ENCODE results near the gene PDIA2. TPM values are rescaled to one million over a fixed set of nuclear protein-coding genes. Genes with fewer than 3 reads are reported as not detected.
"Not testable (repeated sequence)": the region's sequence is repeated elsewhere in the genome, so short reads cannot be mapped to it uniquely, and the experiment has no call there.

The PDIA2 gene, protein sequence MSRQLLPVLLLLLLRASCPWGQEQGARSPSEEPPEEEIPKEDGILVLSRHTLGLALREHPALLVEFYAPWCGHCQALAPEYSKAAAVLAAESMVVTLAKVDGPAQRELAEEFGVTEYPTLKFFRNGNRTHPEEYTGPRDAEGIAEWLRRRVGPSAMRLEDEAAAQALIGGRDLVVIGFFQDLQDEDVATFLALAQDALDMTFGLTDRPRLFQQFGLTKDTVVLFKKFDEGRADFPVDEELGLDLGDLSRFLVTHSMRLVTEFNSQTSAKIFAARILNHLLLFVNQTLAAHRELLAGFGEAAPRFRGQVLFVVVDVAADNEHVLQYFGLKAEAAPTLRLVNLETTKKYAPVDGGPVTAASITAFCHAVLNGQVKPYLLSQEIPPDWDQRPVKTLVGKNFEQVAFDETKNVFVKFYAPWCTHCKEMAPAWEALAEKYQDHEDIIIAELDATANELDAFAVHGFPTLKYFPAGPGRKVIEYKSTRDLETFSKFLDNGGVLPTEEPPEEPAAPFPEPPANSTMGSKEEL
- 2.2 TPM for total RNA-seq
- long read RNA-seq, result 0 reads

DNA sequence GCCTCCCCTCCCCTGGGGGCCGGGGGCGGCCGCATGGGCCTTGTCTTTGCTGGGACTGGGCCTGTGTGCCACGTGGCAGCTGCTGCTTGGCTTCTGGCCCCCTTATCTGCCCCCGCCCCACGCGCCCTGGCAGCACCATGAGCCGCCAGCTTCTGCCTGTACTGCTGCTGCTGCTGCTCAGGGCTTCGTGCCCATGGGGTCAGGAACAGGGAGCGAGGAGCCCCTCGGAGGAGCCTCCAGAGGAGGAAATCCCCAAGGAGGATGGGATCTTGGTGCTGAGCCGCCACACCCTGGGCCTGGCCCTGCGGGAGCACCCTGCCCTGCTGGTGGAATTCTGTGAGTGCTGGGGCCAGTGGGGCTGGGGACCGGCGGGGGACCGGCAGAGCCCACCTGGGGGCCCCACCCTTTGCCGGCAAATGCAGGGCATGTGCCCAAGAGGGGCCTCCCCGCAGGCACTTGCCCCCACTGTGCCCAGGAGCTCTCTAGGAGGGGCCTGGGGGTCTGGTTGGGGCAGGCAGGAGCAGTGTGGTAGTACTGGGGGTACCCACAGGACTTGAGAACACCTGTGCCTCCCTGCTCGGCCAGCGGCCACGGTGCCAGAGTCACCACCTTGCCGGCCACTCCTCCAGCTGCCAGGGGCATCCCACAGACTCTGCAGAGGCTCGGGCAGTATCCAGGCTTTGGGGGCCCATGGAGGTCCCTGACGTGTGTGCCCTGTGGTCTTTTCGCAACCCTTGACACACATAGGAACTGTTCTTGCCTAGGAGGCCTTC, at the start of gene PDIA2:
TSS of gene PDIA2 (plus strand) at position 132 of the 773 bp plus-strand sequence. CDS start at position 138, 6 bp downstream.
- no peak for DNase-seq (ENCODE audit: low spot score)

DNA sequence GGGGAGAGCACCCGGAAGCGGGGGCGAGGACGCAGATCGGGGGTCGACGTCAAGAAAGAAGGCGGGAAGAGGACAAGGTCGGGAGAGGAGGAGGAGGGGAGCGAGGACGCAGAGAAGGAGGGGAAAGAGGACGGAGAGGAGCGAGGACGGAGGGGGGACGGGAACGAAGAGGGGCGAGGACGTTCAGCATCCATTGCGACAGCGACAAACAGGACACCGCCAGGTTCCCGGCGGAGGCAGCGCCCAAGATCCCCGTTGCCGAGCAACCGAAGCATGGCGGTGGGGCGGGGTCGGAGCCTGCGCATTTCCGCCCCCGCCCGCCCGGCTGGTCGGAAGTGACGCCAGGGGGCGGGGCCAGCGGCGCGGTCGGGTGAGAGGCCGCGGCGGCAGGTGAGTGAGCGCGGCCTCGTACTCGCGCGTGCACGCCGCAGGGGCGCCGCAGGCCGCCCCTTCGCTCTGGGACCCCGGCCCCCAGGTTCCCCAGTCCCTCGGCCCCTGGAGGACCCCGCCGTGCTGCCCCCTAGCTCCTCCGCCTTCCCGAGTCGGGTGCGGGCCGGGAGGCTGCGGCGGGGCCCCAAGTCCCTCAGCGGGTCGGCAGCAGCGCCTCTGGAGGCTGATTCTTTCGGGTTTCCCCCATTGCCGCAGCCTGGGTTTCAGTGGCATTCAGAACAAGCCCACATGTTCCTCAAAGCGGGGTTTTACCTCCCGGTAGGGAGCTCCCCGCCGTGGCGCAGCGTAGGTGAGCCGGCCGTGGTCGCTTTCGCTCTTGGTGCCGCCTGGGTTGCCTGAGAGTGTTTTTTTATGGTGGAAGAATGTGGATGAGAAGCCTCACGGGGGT, 48.3 kb upstream of the PDIA2 start, which contains the start of gene FAM234A:
TSS of gene FAM234A (plus strand) at position 354 of the 838 bp plus-strand sequence. CDS start 19,593 bp downstream, outside the sequence.
- peak; percentile 98 for DNase-seq (ENCODE audit: low spot score)

DNA sequence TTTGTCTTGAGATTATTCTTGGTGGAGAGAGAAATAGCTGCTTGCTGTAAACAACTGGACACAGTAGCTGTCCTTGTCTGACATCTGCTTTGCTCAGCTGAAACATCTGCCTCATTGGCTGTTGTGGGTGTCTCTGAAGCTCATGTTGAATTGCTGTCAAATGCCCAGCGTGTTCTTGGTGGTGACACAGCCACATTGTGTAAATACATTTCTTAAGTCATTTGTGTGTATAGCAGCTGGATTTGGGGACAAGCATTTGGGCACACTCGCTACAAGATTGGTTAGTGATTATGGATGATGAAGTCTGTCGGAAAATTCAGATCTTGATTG, 43.1 kb upstream of the PDIA2 start:
- DNase-seq (ENCODE audit: low spot score), result no peak

DNA sequence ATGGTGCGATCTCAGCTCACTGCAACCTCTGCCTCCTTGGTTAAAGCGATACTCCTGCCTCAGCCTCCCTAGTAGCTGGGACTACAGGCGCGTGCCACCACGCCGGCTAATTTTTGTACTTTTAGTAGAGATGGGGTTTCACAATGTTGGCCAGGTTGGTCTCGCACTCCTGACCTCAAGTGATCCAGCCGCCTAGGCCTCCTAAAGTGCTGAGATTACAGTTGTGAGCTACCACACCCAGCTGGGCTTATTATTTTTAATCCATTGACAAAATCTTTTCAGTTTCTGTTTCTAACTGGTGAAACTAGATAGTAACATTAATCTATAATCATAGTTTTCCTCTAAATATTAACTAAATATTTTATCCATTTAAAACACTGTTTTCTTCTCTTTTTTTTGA, 42.4 kb upstream of the PDIA2 start:
- DNase-seq (ENCODE audit: low spot score), result no peak

DNA sequence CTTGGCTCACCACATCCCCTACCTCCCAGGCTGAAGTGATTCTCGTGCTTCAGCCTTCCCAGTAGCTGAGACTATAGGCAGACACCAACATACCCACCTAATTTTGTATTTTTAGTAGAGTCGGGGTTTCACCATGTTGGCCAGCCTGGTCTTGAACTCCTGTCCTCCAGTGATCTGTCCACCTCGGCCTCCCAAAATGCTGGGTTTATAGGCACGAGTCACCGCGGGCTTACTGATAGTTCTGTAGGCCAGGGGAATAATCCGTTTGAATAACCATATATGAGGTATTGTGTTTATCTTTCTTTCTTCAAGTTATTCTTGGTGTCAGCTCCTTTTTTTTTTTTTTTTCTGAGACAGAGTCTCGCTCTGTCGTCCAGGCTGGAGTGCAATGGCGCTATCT, 40.7 kb upstream of the PDIA2 start:
- no peak for DNase-seq (ENCODE audit: low spot score)

DNA sequence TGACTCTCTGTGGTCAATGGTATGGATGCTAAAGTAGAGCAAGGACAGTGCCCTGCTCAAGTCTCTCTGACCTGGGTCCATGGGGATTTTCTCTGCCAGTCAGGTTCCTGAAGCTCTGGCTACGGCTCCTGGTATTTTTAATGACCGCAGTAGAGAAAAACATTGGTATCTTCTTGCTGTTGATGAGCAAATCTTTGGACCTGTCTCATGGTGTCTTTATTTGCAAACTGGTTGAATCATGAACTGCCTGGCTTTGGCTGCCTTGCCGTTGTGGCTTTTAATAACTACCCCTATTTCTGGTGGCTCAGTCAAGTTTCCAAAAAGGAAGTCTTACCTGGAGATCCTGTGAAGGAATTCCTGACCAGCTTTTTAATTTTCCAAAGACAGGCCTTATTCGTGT, 39.6 kb upstream of the PDIA2 start:
- DNase-seq (ENCODE audit: low spot score), result no peak

DNA sequence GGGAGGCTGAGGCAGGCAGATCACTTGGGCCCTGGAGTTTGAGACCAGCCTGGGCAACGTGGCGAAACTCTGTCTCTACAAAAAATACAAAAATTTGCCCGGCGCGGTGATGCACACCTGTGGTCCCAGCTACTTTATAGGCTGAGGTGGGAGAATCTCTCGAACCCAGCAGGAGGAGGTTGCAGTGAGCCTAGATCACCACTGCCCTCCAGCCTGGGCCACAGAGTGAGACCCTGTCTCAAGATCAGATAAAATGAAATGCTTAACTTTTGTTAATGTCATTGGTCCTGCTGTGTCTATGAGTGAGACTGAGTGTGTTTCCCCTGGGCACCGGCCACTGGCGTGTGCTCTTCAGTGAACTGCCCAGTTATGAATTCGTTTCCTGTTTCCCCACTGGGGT, 37.9 kb upstream of the PDIA2 start:
- no peak for DNase-seq (ENCODE audit: low spot score)

DNA sequence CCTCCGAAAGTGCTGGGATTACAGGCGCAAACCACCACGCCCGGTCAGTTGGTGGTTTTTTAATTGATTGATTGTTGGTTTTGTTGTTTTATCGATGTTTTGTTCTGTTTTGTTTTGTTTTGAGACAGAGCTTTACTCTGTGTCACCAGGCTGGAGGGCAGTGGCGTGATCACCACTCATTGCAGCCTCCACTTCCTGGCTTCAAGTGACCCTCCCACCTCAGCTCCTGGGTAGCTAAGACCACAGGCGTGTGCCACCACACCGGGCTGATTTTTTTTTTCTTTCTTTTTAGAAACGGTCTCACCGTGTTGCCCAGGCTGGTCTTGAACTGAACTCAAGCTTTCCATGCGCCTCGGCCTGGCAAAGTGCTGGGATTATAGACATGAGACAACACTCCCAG, 35.9 kb upstream of the PDIA2 start:
- DNase-seq (ENCODE audit: low spot score), result no peak

DNA sequence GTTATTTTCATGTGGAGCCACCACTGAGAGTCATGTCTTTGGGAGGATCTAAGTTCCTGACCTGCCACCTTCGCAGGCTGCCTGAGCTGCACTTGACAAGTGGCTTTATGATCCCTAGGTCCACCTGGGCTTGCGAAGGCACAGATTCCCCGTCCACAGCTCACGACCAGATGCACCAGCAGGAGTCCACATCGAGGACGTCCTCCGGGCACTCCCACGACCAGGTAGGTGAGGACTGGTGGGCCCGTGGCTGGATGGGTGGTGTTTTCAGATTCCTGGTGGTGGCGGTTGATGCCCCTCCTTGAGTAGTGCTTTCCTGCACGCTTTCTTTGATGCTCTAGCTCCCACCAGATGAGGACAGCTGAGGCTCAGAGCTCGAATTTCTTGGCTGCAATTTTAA, 33.5 kb upstream of the PDIA2 start:
- DNase-seq (ENCODE audit: low spot score), result no peak

DNA sequence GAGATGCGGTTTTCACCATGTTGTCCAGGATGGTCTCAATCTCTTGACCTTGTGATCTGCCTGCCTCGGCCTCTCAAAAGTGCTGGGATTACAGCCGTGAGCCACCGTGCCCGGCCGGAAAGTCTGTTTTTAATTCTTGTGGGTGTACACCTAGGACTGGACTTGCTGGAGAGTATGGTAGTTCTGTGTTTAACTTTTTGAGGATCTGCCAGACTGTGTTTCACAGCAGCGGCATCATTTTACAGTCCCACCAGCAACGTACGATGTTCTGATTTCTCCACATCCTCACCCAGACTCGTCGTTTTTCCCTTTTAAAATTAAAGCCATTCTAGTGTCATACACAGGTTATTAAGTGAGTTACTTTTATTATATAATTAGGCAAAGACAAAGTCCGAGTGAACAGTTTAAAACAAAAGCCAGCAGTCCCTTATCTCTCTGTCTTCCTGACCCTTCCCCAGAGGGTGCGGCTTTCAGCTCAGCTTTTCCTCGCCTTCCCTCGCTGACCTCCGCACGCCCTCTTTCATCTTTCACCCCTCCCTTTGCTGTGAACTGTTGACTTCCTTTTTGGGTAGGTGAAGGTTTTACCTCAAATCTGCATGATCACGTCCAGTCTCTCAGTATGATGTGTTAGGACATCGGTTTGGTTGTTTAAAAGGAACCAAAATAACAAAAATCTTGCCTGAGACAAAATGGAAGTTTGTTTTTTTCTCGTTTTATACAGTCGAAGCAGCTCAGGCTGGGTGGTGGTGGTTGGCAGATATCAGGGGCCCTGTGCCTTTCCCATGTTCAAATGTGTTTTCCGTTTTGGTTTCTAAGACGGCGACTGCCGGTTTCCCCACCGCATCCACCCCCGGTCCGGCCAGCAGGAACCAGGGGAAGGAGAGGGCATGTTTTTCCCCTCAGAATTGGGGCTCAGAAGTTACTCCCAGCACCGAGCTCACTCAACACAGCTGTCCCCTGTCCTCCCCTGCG, 30.3 kb upstream of the PDIA2 start:
- no peak for DNase-seq (ENCODE audit: low spot score)

DNA sequence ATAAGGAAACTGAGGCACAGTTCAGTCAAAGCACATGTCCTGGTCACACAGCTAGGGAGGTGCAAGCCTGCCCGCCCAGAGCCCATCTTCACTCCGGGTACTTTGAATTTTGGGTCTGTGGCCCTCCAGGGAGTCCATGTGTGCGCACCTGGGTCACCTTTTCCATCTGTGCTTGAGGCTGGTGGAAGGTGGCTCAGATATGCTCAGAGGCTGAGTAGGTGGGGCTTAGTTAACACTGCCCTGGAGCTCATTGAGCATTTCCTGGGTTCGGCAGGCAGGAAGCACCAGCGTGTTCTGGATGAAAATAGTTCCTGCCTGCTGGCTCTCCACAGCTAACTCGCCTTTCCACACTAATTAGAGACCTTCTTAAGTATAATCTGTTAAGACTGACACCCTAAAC, 29.1 kb upstream of the PDIA2 start:
- no peak for DNase-seq (ENCODE audit: low spot score)

DNA sequence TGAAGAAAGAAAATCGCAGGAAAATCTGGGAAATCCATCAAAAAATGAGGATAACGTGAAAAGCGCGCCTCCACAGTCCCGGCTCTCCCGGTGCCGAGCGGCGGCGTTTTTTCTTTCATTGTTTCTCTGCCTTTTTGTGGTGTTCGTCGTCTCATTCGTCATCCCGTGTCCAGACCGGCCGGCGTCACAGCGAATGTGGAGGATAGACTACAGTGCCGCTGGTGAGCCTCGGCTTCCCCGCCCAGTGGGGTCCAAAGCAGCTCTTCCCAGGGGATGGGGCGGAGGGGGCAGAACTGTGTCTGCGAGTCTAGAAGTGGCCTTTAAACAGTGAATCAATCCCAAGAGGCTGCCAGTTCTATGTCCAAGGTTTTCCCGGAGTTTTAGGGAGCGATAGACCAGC, 28.5 kb upstream of the PDIA2 start:
- DNase-seq (ENCODE audit: low spot score), result no peak

DNA sequence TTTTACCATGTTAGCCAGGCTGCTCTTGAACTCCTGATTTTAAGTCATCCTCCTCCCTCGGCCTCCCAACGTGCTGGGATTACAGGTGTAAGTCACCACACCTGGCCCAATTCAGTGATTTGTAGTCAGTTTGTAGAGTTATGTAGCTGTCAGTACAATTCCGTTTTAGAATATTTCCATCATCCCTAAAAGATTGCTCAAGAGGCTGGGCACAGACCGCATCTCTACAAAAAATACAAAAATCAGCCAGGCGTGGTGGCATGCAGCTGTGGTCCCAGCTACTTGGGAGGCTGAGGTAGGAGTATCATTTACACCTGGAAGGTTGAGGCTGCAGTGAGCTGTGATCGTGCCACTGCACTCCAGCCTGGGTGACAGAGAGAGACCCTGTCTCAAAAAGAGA, 27.8 kb upstream of the PDIA2 start:
- DNase-seq (ENCODE audit: low spot score), result no peak

DNA sequence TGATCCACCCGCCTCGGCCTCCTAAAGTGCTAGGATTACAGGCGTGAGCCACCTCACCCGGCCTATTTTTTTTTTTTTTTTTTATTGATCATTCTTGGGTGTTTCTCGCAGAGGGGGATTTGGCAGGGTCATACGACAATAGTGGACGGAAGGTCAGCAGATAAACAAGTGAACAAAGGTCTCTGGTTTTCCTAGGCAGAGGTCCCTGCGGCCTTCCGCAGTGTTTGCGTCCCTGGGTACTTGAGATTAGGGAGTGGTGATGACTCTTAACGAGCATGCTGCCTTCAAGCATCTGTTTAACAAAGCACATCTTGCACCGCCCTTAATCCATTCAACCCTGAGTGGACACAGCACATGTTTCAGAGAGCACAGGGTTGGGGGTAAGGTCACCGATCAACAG, 24.9 kb upstream of the PDIA2 start:
- not testable (repeated sequence) for DNase-seq (ENCODE audit: low spot score)

DNA sequence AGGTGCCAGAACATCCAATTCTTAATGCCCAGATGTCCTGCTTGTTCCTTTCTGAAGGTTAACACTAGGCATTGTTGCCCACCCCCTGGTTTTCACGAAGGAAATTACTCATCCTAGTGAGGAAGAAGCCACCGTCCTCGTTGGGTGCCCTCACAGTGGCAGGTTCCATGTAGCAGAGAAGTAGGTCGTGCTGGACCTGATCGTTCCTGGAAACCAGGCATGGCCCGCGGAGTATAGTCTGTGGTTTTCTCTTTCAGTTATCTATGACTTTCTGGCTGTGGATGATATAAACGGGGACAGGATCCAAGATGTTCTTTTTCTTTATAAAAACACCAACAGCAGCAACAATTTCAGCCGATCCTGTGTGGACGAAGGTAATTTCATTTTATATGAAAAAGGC, 23.7 kb upstream of the PDIA2 start:
- DNase-seq (ENCODE audit: low spot score), result no peak

DNA sequence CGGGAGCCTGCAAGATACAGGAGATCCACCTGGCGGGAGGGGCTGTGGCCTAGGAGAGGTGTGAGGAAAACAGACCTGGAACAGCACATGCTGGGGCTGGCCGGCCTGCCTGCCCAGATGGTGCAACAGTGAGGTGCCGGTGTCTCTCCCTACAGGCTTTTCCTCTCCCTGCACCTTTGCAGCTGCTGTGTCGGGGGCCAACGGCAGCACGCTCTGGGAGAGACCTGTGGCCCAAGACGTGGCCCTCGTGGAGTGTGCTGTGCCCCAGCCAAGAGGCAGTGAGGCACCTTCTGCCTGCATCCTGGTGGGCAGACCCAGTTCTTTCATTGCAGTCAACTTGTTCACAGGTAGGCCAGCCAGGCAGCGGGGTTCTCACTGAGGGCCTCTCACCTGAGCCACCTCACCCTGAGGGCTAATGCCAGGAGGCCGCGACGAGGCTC, 23.1 kb upstream of the PDIA2 start:
- no peak for DNase-seq (ENCODE audit: low spot score)

DNA sequence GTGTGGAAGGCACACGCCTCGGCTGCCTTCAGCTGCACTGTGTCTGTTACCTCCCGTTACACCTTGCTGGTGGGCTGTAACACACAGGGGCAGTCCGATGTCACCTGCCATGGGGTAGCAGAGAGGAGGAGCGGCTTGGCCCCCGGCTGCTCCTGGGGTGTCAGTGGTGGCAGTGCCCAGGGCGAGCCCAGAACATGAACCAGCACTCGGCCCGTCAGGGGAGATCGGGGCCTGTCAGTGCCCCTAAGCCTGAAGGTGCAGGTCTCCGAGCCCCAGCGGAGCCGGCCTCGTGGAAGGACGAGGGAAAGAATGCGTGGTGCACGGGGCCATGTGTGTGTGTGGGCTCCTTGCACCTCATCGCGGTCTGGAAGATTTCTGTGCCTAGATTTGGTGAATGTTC, 22.6 kb upstream of the PDIA2 start:
- no peak for DNase-seq (ENCODE audit: low spot score)

DNA sequence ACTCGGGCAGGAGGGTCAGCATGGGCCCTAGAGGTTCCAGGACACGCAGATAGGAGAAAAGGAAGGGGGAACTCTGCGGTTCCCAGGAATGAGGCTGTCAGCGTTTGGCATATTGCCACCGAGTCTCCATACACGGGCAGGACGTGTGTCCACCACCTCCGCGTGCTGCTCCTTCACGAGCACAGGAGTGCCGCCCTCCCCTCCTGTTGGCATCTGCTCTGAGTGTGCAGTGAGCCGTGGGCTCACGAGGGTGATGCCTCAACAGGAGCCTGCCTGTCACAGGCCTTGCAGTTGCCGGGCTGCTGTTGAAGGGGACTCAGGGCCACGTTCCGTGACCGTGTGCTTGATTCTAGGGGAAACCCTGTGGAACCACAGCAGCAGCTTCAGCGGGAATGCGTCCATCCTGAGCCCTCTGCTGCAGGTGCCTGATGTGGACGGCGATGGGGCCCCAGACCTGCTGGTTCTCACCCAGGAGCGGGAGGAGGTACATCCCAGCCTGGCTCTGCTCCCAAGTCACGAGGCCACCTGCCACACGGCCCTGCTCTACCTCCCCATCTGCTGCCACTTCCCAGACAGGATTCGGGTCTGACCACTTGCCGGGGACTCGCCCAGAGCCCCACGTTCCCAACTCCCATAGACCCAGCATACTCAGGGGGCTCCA, 21.8 kb upstream of the PDIA2 start:
- no peak for DNase-seq (ENCODE audit: low spot score)

DNA sequence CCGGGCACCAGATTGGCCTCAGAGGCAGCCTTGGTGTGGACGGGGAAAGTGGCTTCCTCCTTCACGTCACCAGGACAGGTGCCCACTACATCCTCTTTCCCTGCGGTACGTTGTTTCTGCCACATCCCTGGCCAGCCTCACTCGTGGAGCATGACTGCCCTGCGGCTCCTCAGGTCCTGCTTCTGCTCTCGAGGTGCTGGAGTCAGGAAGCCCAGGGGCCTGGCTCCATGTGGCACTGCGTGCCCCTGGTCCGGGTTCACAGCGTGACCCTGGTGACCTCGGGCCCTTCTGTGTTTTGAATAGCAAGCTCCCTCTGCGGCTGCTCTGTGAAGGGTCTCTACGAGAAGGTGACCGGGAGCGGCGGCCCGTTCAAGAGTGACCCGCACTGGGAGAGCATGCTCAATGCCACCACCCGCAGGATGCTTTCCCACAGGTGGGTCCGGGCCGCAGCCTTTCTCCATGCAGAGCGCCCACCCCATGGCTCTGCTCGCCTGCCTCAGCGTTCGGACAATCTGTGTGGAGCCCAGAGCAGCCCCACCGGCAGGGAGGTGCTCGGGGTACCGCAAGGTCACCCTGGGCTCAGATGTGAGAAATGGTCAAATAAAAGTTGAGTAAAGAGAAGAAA, 20.7 kb upstream of the PDIA2 start:
- DNase-seq (ENCODE audit: low spot score), result no peak

All from mesenteric fat pad (tissue), 1 donor.